Right renal pelvis (tissue), 4 donors: Measurements from ENCODE around the gene C17orf100. TPM values are rescaled to one million over a fixed set of nuclear protein-coding genes. Genes with fewer than 3 reads are reported as not detected.

Source experiments
- DNase-seq, 4 donors: peaks; one replicate each; pipeline ENCODE4 v3.0.0-alpha.2; 2013; ENCODE audit warnings: low read depth in 4 of 4, low spot score in 3 of 4, missing footprints in 1 of 4
- polyA plus RNA-seq, 4 donors: library from polyadenylated mRNA; unstranded; fragments of 120-200 nt; gene quantifications; one replicate each; pipeline ENCODE4 v1.2.1, GENCODE V29; 2013; ENCODE audit not compliant: insufficient read length in 4 of 4

C17orf100 gene
- polyA plus RNA-seq, result 10 to 100 TPM in 3 of 4 donors, 1 to 10 TPM in 1; 9.0 to 12.5 (median 11.3) TPM

DNA sequence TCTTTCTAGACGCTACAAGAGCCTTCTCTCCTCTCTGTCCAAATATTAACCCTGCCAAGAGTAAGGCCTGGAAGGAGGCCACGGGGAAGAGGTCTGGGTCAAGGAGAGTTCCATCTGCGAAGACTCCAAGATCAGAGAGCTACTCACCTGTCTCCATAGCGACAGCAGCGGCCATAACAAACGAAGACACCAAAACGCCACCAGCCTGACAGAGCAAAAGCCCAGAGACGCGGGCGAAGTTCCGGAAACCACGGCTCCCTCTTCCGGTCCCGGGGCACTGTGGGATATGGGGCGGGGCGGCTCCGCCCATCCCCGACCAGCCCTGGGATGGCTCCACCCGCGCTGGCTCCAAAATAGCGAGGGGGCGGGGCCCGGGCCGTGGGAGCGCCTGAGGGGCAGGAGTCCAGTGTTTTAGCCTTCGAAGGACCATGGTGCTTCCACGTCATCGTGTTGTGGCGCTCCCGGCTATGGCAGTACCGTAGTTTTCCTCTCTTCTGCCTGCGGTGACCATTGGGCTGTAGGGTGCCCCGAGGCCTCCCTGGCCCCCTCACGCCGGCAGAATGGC is at the start of gene C17orf100, which contains the start of gene MED31:
TSS of gene C17orf100 (plus strand) at position 409 of the 565 bp plus-strand sequence. CDS start at position 561, 152 bp downstream.
TSS of gene MED31 (minus strand) at position 252 of the 565 bp plus-strand sequence. CDS start at position 175, 77 bp downstream.
- DNase-seq, result peak; percentile 84 to 87 (median 86)

DNA sequence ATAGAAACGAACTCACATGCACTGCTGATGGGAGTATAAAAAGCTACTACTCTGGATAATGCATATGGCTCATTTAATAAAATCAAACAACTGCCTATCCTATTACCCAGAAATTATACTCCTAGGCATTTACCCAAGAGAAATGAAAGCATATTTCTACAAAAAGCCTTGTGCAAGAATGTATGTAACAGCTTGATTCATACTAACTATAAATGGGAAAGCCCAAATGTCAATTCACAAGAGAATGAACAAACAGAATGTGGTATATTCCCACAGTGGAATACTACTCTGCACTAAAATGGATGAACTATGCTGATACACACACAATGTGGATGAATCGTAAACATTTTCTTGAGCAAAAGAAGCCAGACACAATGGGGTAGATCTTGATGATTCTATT is 49.4 kb upstream of the C17orf100 start:
- no peak for DNase-seq

DNA sequence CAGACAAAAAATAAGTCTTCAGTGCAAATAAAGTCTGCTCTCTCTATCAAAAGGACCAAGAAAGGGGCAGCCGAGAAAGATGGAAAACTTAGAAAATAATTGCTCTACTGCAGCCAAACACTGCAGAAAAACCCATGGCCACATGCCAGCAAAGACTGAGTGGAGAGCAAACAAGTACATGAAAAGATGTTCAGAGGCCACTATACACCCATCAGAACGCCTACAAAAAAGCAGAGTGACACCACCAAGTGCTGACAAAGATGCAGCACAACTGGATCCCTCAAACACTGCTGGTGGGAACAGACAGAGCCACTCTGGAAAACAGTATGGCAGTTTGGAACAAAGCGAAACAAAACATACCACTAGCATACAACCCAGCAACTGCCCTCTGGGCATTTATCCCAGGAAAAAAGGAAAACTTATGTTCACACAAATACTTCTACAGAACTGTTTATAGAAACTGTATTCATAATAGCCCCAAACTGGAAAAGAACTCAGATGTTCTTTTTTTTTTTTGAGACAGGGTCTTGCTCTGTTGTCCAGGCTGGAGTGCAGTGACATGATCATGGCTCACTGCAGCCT is 47.7 kb upstream of the C17orf100 start:
- peak in 2 of 4 donors; percentile 9 to 12 for DNase-seq

DNA sequence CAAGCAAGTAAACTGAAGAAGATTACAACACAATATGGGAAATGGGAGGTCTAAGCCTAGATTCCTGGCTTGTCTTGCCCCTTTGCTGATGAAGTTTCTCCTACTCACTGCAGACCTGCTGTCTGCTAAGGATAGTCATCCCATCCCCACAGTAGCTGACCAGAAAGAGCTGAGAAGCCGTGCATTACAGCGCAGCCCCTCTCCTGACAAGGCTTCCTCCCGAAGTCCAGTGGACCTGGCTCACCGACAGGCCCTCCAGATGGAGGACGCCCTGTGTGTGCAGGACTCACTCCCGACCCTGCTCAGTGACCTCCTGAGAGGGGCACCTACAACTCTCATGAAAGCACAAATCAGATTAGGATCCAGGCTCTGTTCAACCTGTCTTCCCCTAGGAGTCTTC is 46.4 kb upstream of the C17orf100 start:
- no peak for DNase-seq

DNA sequence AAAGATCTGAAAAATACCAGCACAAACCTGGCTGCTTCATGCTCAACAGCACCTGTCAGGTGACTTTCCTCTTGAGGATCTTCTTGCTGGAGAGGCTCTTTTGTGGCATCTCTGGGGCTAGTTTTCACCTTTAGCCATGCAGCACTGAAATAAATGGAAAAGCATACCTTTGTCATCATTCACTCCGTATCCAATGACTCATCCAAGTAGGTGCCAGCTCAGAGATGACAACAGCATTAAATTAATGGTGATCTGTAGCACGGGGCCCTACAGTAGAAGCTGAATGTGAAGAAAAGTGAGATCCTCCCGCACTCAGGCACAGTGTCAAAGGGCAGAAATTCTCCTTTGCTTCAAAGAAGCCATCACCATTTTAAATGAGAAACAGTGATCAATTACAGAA is 43.2 kb upstream of the C17orf100 start:
- DNase-seq, result no peak

DNA sequence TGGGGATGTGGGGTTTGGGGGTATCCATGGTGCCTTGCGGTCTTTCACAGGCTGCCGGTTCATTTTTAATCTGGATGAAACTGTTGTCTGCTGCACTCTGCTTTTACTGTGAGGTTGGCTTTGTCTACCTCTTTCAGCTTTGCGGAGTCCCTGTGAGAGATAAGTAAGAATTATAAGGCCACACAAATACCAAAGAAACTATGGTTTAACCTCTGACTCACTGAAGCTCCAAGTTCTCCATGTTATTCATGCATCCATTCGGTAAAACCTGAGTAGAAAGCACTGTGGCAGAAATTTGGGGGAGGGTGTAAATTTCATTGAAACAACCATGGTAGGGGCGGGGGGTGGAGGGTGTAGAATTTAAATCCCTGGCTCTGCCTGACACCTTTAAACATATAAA is 41.6 kb upstream of the C17orf100 start:
- DNase-seq, result no peak

DNA sequence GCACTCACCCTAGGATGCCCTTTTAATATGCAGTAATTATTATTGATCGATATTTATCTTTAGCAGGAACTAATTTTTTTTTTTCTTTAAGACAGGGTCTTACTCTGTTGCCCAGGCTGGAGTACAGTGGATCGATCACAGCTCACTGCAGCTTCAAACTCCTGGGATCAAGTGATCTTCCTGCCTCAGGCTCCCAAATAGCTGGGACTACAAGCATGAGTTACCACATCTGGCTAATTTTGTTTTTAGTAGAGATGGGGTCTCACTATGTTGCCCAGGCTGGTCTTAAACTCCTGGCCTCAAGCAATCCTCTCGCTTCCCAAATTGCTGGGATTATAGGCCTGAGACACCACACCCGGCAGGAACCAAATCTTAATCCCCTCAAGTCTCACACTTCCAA is 40.3 kb upstream of the C17orf100 start:
- DNase-seq, result no peak

DNA sequence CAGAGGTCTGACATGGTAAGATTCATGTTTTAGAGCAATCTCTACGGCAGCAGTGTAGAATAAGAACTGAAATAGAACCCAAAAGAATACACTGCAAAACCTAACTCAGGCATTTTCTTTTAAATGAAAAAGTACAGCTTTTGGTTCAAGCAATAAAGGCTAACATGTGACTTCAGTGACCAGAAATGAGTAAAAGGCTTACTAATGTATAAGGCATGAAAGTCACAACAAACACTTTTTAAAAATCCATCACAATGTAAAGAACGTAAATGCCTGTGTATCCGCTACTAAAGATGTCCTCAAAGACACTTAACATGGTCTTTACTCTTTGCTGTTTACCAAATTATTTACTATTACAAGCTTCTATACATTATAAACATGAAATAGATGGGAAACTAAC is 27.6 kb upstream of the C17orf100 start:
- no peak for DNase-seq

DNA sequence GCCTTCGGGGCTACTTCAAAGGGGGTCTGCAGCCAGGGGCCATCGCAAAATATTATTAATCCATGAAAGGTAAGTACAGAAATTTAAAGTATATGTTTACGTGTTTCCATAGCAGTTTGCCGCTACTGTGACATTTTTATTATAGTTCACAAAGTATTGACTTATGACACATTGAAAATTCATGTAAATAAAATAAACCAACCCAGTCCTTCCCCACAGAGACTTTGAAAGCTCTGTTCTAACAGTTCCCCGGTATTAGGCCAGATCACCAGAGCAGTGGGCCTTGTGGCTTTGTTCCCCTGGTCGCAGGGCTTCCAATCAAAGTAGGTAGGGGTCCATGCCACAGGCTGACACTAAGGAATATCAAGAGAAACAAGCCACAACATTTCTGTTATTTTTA is 24.9 kb upstream of the C17orf100 start:
- no peak for DNase-seq

DNA sequence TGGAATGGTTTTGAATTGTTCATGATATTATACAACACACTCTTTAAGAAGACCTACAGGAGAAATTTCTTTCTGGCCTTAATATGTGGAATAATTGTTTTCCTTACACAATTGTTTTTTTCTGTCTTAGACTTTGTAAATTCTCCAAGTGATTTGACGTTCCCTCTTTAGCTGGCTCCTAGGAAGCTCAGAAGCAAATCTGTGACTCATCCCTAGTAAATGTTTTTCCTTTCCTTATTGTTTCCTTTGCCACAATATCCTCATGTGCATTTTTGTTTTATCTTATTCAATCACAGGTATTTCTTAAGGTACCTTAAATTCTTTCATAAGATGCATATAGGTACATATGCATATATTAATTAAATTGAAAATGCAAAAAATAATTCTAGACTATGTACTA is 24.5 kb upstream of the C17orf100 start:
- no peak for DNase-seq

DNA sequence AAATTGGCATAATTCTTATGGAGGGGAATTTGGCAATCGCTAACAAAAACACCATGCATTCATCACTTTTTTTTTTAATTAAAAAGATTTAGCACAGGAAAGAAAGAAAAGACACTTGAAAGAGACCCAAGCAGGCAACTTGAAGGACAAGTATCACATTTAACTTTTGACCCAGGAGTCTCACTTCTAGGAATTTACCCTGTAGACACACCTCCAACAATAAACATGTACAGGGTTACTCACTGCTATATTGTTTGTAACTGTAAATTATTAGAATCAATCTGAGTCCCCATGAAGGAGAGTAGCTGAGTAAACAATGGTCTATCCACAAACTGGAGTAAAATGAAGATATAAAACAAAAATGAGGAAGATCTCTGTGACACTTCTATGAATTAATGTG is 21.2 kb upstream of the C17orf100 start:
- DNase-seq, result no peak

DNA sequence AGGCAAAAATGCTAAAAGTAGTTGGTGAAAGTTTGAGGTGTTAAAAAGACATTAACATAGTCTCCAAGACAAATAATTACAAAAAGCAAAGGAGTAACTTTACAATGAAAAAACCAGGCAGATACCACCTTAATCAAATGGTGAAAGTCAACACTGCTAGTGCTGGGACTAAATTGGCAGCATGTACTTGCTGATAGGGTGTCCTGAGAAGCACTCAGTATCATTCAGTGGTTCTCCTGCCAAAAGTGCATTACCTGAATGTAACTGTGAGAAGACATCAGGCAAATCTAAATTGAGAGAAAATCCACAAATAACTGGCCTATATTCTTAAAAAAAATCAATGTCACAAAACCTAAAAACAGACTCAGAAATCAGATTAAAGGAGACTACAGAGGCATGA is 19.0 kb upstream of the C17orf100 start:
- DNase-seq, result no peak

DNA sequence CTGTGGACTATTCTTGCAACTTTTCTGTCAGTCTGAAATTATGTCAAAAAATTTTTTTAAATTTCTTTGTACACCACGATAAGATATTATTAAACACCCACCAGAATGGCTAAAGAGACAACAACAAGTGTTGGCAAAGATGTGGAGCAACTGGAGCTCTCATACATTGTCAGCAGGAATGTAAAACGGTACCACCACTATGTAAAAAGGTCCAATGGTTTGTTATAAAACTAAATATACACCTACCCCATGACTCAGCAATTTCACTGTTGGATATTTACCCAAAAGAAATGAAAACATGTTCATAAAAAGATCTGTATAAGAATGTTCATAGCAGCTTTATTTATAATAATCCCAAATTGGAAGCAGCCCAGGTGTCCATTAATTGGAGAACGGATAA is 18.3 kb upstream of the C17orf100 start:
- no peak for DNase-seq

DNA sequence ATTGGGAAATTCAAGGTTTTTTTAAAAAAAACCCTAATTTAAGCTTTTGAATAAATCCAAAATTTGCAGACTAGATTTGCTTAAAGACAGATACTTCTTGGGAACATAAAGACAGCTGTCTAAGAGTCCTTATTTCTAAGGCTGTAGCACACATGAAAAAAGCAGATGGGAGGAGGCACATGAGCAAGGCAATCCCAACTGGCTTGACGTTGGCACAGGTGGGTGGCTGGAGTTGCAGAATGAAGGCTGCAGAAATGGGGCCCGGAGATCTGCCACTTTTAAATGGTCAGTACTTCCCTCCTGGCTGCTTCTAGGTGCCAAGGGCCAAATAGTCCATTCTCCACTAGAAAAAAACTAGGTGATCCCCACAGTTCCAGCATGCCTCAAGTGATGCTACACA is 15.5 kb upstream of the C17orf100 start:
- no peak for DNase-seq

DNA sequence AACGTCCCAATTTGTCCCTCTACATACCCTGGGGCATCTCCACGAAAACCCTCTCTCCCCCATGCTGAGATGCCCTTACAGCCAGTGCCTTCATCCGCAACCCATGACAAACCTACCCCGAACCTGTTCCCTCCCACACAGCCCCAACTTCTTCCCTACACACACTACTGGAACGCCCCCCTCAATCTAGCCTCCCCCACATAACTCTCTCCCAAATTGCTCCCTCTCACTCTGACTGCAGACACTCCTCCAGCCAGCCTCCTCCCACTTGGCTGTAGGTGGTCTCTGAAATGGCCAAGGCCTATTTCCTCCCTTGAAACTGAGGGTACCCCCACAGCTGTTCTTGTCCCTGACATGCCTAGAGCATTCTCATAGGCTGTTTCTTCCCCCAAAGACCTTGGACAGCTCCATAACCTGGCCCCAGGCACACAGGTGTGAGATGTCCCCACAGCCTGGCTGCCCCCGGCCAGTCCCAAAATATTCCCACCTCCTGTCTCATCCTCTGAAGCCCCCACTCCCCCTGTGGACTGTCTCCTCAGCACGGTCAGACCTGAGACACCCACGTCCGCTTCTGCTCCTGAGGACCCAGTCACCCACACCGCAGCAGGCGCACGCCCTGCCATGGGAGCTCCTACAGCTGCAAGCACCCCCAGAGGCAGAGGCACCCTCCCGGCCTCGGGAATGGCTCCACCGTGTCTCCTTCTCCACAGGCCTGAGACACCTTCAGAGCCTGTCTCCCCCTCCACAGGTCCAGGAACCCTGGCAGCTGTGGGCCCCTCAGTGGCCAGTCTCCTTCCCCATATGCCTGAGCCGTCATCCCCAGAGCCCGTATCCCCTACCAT is 14.7 kb upstream of the C17orf100 start:
- no peak for DNase-seq

DNA sequence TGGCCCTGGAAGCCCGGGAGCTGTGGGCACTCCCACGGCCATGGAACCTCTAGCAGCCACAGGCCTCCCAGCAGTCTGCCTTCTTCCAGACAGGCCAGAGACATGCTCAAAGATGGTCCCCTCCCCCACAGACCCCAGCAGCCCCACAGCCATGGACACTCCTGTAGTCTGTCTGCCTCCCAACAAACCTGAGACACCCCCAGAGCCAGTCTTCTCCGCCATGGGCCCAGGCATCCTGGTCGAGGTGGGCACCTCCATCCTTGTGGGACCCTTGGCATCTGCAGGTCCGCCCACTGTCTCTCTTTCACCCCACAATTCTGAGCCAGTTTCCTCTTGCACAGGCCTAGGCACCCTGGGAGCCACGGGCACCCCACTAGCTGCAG is 14.1 kb upstream of the C17orf100 start:
- no peak for DNase-seq

DNA sequence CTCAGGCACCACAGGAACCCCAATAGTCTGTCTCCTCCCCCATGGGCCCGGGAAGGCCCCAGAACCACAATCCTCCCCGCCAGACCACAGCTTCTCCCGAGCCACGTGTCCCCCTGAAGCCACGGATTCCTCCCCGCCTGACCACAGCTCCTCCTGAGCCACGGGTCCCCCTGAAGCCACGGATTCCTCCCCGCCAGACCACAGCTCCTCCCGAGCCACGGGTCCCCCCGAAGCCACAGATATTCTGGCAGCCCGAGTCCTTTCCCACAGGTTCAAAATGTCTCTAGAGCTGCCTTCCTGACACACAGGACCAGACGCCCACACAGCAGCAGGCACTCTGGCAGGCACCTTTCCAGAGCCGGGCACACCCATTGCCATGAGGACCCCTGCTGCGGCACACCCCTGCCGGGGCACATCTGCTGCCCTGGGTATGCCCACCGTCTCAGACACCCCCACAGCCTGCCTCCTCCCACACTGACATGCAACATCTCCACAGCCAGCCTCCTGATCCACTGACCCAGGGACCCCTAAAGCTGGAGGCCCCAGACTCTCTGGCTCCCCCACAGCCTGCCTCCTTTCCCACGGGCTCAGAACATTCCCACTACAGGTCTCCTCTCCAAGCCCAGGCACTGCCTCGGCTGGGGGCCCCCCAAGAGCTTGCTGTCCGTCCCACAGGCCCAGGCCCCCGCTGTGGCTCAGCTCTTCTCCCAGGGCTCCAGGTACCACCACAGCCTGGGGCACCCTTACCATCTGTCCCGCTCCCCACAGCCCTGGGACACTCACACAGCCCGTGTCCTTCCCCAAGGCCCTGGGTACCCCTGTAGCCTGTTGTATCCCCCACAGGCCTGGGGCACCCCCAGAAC is 13.3 kb upstream of the C17orf100 start:
- no peak for DNase-seq

DNA sequence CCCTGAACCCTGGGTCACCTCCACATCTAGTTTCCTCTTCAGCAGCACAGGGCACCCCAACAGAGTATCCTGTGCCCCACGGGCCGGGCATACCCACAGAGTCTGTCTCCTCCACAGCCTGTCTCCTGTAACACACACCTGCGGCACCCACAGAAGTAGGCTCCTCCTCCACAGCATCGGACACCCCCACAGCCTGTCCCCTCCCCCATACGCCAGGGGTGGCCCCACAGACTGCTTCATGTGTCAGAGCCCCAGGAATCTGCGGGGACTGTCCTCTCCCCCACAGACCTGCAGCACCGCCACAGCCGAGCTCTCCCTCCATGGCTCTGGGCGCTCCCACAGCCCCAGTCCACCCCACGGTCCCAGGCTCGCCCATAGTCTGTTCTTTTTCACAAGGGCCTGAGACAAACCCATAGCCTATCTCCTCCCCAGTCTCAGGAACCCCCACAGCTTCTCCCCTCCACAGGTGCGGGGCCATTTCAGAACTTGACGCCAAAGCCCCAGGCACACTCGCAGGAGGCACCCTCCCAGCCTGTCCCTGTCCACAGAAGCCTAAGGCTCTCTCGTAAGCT is 12.5 kb upstream of the C17orf100 start:
- DNase-seq, result no peak

DNA sequence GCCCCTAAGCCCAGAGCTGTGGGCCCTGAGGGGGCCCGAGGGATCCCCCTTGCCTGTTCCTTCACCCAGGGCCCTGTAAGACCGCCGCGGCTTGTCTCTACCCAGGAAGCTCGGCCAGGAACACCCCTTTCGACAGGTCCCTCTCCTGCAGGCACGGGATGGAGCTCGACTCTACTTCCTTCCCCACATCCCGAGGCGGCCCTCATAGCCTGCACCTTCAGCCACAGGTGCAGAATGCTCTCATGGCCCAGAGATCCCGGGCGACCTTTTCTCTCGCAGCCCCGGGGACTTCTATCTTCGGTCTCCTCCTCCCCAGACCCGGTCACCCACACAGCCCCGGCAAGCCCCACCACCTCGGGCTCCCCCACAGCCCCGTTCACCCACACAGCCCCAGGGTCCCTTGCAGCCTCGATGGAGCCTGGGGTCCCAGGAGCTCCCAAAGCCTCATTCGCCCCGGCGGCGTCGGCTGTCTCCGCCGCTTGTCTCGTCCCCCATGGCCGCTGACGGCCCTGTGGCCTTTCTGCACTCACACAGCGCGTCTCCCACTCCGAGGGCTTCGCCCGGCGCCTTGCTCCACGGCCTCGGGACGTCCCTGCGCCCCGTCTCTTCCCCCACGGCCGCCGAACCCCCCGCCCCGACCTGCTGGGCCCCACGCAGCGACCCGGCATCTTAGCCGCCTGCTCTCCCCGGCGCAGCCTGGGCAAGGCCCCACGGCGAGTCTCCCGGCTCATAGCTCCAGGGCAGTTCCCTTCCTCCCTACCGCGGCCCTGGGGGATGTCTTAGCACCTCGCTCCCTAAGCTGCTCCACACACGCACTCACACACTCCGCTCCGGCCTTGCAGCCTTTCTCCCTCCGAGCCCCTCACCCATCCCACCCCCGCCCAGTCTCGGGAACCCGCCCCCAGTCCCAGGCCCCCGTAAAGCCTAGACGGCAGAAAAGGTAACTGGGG is 11.7 kb upstream of the C17orf100 start:
- DNase-seq, result no peak
